Ecto neural progenitor cell (in vitro differentiated cells): ENCODE measurements around the gene NUP210.

Source experiments
- DNase-seq: peaks from one replicate; pipeline ENCODE4 v3.0.0-alpha.2; 2018; ENCODE audit warnings: low spot score

NUP210 gene

GRCh38 chr3:13373975-13374586 lies 46.0 kb downstream of the NUP210 start:
- no peak for DNase-seq

GRCh38 chr3:13372656-13373055 lies 47.5 kb downstream of the NUP210 start:
- DNase-seq = no peak

GRCh38 chr3:13372126-13372525 lies 48.0 kb downstream of the NUP210 start:
- no peak for DNase-seq

- DNase-seq = no peak
Measured at GRCh38 chr3:13371100-13372075, 48.7 kb downstream of the NUP210 start.

GRCh38 chr3:13370609-13371008 lies 49.5 kb downstream of the NUP210 start:
- no peak for DNase-seq

- DNase-seq = no peak
Measured at GRCh38 chr3:13370055-13370454, 50.1 kb downstream of the NUP210 start.

GRCh38 chr3:13368834-13369233 lies 51.3 kb downstream of the NUP210 start:
- DNase-seq = no peak

GRCh38 chr3:13367728-13368127 lies 52.4 kb downstream of the NUP210 start:
- DNase-seq = no peak

- DNase-seq = no peak
Measured at GRCh38 chr3:13365390-13366379, 54.4 kb downstream of the NUP210 start.

GRCh38 chr3:13364602-13365271 lies 55.4 kb downstream of the NUP210 start:
- no peak for DNase-seq

- DNase-seq = no peak
Measured at GRCh38 chr3:13362551-13362950, 57.6 kb downstream of the NUP210 start.

GRCh38 chr3:13359916-13360315 lies 60.2 kb downstream of the NUP210 start:
- no peak for DNase-seq

- no peak for DNase-seq
Measured at GRCh38 chr3:13358643-13359042, 61.5 kb downstream of the NUP210 start.

GRCh38 chr3:13358051-13358450 lies 62.1 kb downstream of the NUP210 start:
- DNase-seq = no peak

GRCh38 chr3:13357074-13357473 lies 63.0 kb downstream of the NUP210 start:
- DNase-seq = no peak

GRCh38 chr3:13353936-13354542 lies 66.1 kb downstream of the NUP210 start:
- no peak for DNase-seq

- DNase-seq = no peak
Measured at GRCh38 chr3:13353506-13353905, 66.6 kb downstream of the NUP210 start.

- DNase-seq = no peak
Measured at GRCh38 chr3:13352621-13353131, 67.4 kb downstream of the NUP210 start.

- DNase-seq = no peak
Measured at GRCh38 chr3:13349823-13350222, 70.3 kb downstream of the NUP210 start.

GRCh38 chr3:13348661-13349396 lies 71.3 kb downstream of the NUP210 start:
- peak; percentile 58 for DNase-seq
